K562 (cell line): ENCODE data around the gene POLD4. TPM values are rescaled to one million over a fixed set of nuclear protein-coding genes. Genes with fewer than 3 reads are reported as not detected.

Source experiments
- ATAC-seq: fragments of 200-7000 bp; cut with Tn5 transposase; 3 replicates; pipeline ENCODE4 v1.9.1; 2020; ENCODE audit warnings: moderate library complexity
- BruUV-seq: library from RNA; stranded (reverse); fragments of 400-500 nt; replicated peaks from 2 replicates; lab custom pipeline; 2021; lab: Mats Ljungman, UMichigan
- CTCF ChIA-PET: fragments of 300-600 bp; formaldehyde crosslinking; extraction: SDS; loops from one replicate; lab custom pipeline; 2021; ENCODE audit warnings: low intra/inter-chr PET ratio; lab: Yijun Ruan, JAX
- POLR2A ChIA-PET: fragments of 300-600, 350-650 bp; sonication (Branson Sonifier 250); formaldehyde crosslinking; extraction: SDS; loops from one replicate; lab custom pipeline; 2021; ENCODE audit warnings: antibody characterized with exemption, inconsistent platforms; lab: Yijun Ruan, JAX
- DNase-seq, 4 experiments: peaks; one replicate each; pipeline versions ENCODE4 v3.0.0 to v3.0.0-alpha.2; 2011 to 2018; ENCODE audit warnings: low spot score in 3 of 4, mixed read lengths in 3 of 4; ENCODE audit errors: extremely low read depth in 1 of 4
- FAIRE-seq: peaks from 2 replicates; lab custom pipeline; 2011; peaks lifted over from hg19 to GRCh38; lab: Jason Lieb, UNC
- H2AFZ ChIP-seq: 2 replicates; pipeline ENCODE4 v1.6.0; 2011; ENCODE audit warnings: low read depth, low read length, control low read depth, inconsistent platforms
- H3K27ac ChIP-seq: fragments of 200-600 bp; 3 replicates; pipeline ENCODE4 v1.8.0; 2011; ENCODE audit warnings: low read depth, mild to moderate bottlenecking, control low read depth, inconsistent platforms, low read length, moderate library complexity, mixed read lengths; ENCODE audit errors: extremely low read depth
- H3K27me3 ChIP-seq, 2 experiments: fragments of 300-600 bp in 1 of 2; 2 replicates in 1 of 2; 3 replicates in 1 of 2; pipeline versions ENCODE4 v1.6.0 to v1.8.0; 2011; ENCODE audit warnings: inconsistent platforms in 2 of 2, low read length in 2 of 2, mild to moderate bottlenecking in 1 of 2, mixed read lengths in 1 of 2, moderate library complexity in 1 of 2; ENCODE audit not compliant: control insufficient read depth in 2 of 2, insufficient read depth in 2 of 2
- H3K36me3 ChIP-seq: fragments of 300-600 bp; 3 replicates; pipeline ENCODE4 v1.8.0; 2011; ENCODE audit warnings: mild to moderate bottlenecking, low read length, inconsistent platforms; ENCODE audit not compliant: control insufficient read depth, insufficient read depth
- H3K4me1 ChIP-seq, 2 experiments: fragments of 200-600 bp in 1 of 2; replicated peaks in 1 of 2; 2 replicates in 1 of 2; 3 replicates in 1 of 2; pipeline versions ENCODE4 v1.5.1 to v1.8.0; 2011; ENCODE audit warnings: inconsistent platforms in 2 of 2, low read length in 2 of 2, mild to moderate bottlenecking in 1 of 2, mixed read lengths in 1 of 2, moderate library complexity in 1 of 2; ENCODE audit not compliant: control insufficient read depth in 2 of 2, insufficient read depth in 2 of 2
- H3K4me2 ChIP-seq: 2 replicates; pipeline ENCODE4 v1.6.1; 2011; ENCODE audit warnings: low read length, control low read depth, inconsistent platforms, mixed read lengths; ENCODE audit not compliant: insufficient read depth
- H3K4me3 ChIP-seq: fragments of 200-600 bp; sonication (generic), shearing (Covaris generic); 2 replicates; pipeline ENCODE4 v1.5.1; 2016; ENCODE audit warnings: control low read depth, inconsistent platforms
- H3K79me2 ChIP-seq: fragments of 200-600 bp; 3 replicates; pipeline ENCODE4 v1.8.0; 2011; ENCODE audit warnings: low read length, inconsistent platforms; ENCODE audit not compliant: control insufficient read depth, insufficient read depth
- H3K9ac ChIP-seq, 2 experiments: 2 replicates each; pipeline versions ENCODE4 v1.6.0 to v1.6.1; 2011; ENCODE audit warnings: low read depth in 2 of 2, low read length in 2 of 2, control low read depth in 1 of 2, inconsistent platforms in 1 of 2, mild to moderate bottlenecking in 1 of 2, mixed read lengths in 1 of 2; ENCODE audit not compliant: insufficient read depth in 1 of 2
- H3K9me1 ChIP-seq: one replicate; pipeline ENCODE4 v1.6.0; 2011; ENCODE audit warnings: inconsistent platforms, mild to moderate bottlenecking, low read length, moderate library complexity; ENCODE audit not compliant: control insufficient read depth, insufficient read depth
- H3K9me3 ChIP-seq: replicated peaks from 2 replicates; pipeline ENCODE4 v1.5.1; 2011; ENCODE audit warnings: low read depth, low read length, inconsistent platforms; ENCODE audit not compliant: control insufficient read depth, insufficient read depth
- H4K20me1 ChIP-seq: replicated peaks from 2 replicates; pipeline ENCODE4 v1.6.1; 2011; ENCODE audit warnings: low read length, inconsistent platforms, mixed read lengths; ENCODE audit not compliant: control insufficient read depth, insufficient read depth
- POLR2A ChIP-seq: fragments of 450-650 bp; conservative IDR thresholded peaks from 2 replicates; pipeline ENCODE4 v1.6.1; 2016
- POLR2AphosphoS5 ChIP-seq: IDR thresholded peaks from 2 replicates; pipeline ENCODE4 v1.6.1; 2011; ENCODE audit warnings: mild to moderate bottlenecking, low read depth, low read length, moderate library complexity; ENCODE audit not compliant: control insufficient read depth, insufficient read depth
- POLR2G ChIP-seq: fragments of 200-400 bp; formaldehyde crosslinking; IDR thresholded peaks from 2 replicates; pipeline ENCODE4 v1.6.1; 2017; ENCODE audit warnings: low read depth, mild to moderate bottlenecking, antibody characterized with exemption, low read length, moderate library complexity
- RBFOX2 ChIP-seq: fragments of 200-400 bp; formaldehyde crosslinking; IDR thresholded peaks from 2 replicates; pipeline ENCODE4 v1.6.1; 2017; ENCODE audit warnings: low read depth, mild to moderate bottlenecking, low read length, moderate library complexity
- RBM22 ChIP-seq: fragments of 200-400 bp; formaldehyde crosslinking; IDR thresholded peaks from 2 replicates; pipeline ENCODE4 v1.6.1; 2018; ENCODE audit warnings: low read length, low read depth; ENCODE audit not compliant: poor library complexity, severe bottlenecking
- ZNF263 ChIP-seq: sonication (generic); formaldehyde crosslinking; IDR thresholded peaks from 2 replicates; pipeline ENCODE4 v1.8.0; 2022; ENCODE audit warnings: mild to moderate bottlenecking, missing genetic modification reagents, borderline replicate concordance
- ZNF57 ChIP-seq: fragments of 450-650 bp; formaldehyde crosslinking; IDR thresholded peaks from 2 replicates; pipeline ENCODE4 v1.4.0; 2020; ENCODE audit warnings: mild to moderate bottlenecking, moderate library complexity
- ZZZ3 ChIP-seq: fragments of 450-650 bp; IDR thresholded peaks from 2 replicates; pipeline ENCODE4 v1.6.1; 2016; ENCODE audit warnings: antibody characterized with exemption, mild to moderate bottlenecking, moderate library complexity
- WGBS: fragments of 100-300 bp; shearing (Covaris generic); methylation state at CpG from one replicate; pipeline ENCODE4 v1.1.6; 2016; ENCODE audit warnings: low coverage, mixed read lengths; ENCODE audit not compliant: insufficient coverage; ENCODE audit errors: missing lambda C conversion rate; 5-methylcytosine and 5-hydroxymethylcytosine counted together
- in situ Hi-C: fragments of 300-500 bp; cut with MboI; formaldehyde crosslinking; loops from 4 replicates; pipeline ENCODE4 v1.15.0; 2018; ENCODE audit warnings: inconsistent platforms, mixed read lengths
- intact Hi-C: fragments of 100-400 bp; cut with micrococcal nuclease; formaldehyde crosslinking; loops from 2 replicates; pipeline ENCODE4 v1.14.2; 2022
- polyA plus RNA-seq, 8 experiments: library from polyadenylated mRNA; depleted of rRNA in 4 of 8; stranded (reverse) in 5 of 8; unstranded in 3 of 8; fragments of >200 nt; fragmentation: Nextera tagmentation in 2 of 8; fragmentation: Illumina TruSeq in 1 of 8; extraction: Ambion mirVana in 2 of 8; extraction: Trizol in 1 of 8; gene quantifications; 2 replicates each; pipeline versions ENCODE4 v1.2.1 to v1.2.3, GENCODE V29; 2011 to 2014; ENCODE audit warnings: inconsistent platforms in 1 of 8, missing spikeins in 1 of 8
- total RNA-seq, 7 experiments: library from RNA; depleted of rRNA in 6 of 7; stranded (reverse); fragments of >200 nt in 6 of 7; fragmentation: Illumina TruSeq in 2 of 7; extraction: Trizol in 2 of 7; gene quantifications; 2 replicates each; pipeline versions ENCODE4 v1.2.1 to v1.2.3, GENCODE V29; 2011 to 2021; ENCODE audit warnings: low replicate concordance in 1 of 7

Gene POLD4
- total and polyA plus RNA-seq, 9 of the 15 experiments (the other 6 are each of a cell fraction or from before 2014, with no cell fraction given): 5.8 to 64.5 (median 18.3) TPM

GRCh38 chr11:67398661-67399563, 45.6 kb upstream of the POLD4 start:
- ChIA-PET POLR2A (interaction anchor here (0.6 to 1.2 kb wide), 8 partner anchors 29 to 1898 kb away, joined by 3 to 5 read pairs (median 4); no protein-coding TSS in a partner anchor), CTCF (interaction anchor here (0.6 kb wide), 1 partner anchor 8 kb away, joined by 3 read pairs; no protein-coding TSS in a partner anchor)
- BruUV-seq: no TSS peak
- in situ Hi-C loops (no loop called here), intact Hi-C loops (no loop called here)
- TF ChIP-seq POLR2A (peak; percentile 38; the same call in 1 of the 2 replicates), POLR2G (peak; percentile 31; the same call in 1 of the 2 replicates), RBFOX2 (peak; percentile 61), ZZZ3 (no peak), POLR2AphosphoS5 (peak; percentile 5; the same call in 1 of the 2 replicates), RBM22 (peak; percentile 75), ZNF263 (CRISPR knock-in tag) (0 out of 2 replicates have a peak, but pooled peaks have one; percentile 26), ZNF57 (CRISPR knock-in tag) (no peak)
- no peak overlapping the region for H3K4me2 ChIP-seq
- no peaks in the 10 kb centered on the region for H3K27me3 ChIP-seq
- peak overlapping the region in 1 of 2 experiments; percentile 15; a peak in 2 of 4 replicates for H3K9ac ChIP-seq
- FAIRE-seq (no peak), DNase-seq (peak in 1 of 4 experiments; percentile 11), ATAC-seq (no peak)
- no peaks in the 10 kb centered on the region for H3K9me3 ChIP-seq
- H3K4me1 ChIP-seq: peaks cover 26 to 79% of the 10 kb centered on the region in 2 experiments
- WGBS: 86% methylated on average over 18 of the region's 31 CpGs
- peak overlapping the region; percentile 36; the same call in 1 of the 3 replicates for H3K27ac ChIP-seq
- H2AFZ ChIP-seq: no peak overlapping the region
- no peaks in the 10 kb centered on the region for H3K9me1 ChIP-seq
- H4K20me1 ChIP-seq: 0 out of 2 replicates have a peak, but pooled peaks cover 4% of the 10 kb centered on the region
- H3K36me3 ChIP-seq: peaks cover 61% of the 10 kb centered on the region
- H3K4me3 ChIP-seq: no peak overlapping the region
- H3K79me2 ChIP-seq: peaks cover 23% of the 10 kb centered on the region
